Body of pancreas (tissue), 4 donors: ENCODE data around the gene ZNF786.

Experiments
- POLR2A ChIP-seq, 3 donors: fragments of 450-650 bp; IDR thresholded peaks; one replicate each; pipeline ENCODE4 v1.6.1; 2016; ENCODE audit warnings: antibody characterized with exemption in 3 of 3, mild to moderate bottlenecking in 2 of 3
- TF ChIP-seq, protein P1 (sequence below), 7 experiments: fragments of 450-650 bp in 4 of 7; fragments of 200-600 bp in 3 of 7; sonication (generic) in 3 of 7; IDR thresholded peaks; one replicate each; pipeline ENCODE4 v1.5.1; 2016 to 2019; ENCODE audit warnings: antibody characterized with exemption in 7 of 7

DNA sequence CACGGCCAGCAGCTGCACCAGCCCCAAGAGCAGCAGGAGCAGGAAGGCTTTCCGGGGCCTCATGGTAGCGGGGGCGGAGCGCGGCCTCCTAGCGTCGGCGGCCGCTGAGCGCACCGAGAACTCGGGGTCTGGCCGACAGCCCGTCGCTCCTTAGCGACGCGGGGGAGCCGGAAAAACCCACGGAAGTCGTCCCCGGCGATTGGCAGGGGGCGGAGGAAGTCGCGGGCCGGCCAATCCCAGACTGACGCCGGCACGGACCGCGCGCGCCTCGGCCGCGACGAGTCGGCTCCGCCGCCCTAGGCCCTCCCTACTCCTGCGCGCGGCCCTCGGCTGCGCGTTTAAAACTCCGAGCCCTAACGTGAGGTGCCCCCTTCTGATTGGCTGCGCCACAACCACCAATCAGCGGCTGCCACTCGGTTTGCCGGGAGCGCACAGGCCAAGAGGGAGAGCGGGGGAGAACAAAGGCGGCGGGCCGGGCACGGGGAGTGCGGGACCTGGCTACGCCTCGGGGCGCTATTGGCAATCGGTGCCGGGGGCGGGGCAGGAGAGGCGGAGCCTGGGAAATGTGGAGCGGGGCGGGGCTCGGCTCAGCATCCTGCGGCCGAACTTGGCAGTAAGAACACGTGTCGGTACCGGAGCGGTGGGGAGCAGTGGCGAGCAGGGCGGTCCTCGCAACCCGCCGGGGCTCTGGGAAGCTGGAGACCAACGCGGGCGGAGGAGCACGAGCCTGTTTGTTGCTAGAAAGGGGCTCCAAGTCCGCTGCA lies 62.0 kb downstream of the ZNF786 start, which contains the start of gene PDIA4:
- TF ChIP-seq POLR2A (IDR thresholded peaks at IDR 0.05) = peak; percentile 91 to 92 (median 92)
- TF ChIP-seq, protein P1, sequence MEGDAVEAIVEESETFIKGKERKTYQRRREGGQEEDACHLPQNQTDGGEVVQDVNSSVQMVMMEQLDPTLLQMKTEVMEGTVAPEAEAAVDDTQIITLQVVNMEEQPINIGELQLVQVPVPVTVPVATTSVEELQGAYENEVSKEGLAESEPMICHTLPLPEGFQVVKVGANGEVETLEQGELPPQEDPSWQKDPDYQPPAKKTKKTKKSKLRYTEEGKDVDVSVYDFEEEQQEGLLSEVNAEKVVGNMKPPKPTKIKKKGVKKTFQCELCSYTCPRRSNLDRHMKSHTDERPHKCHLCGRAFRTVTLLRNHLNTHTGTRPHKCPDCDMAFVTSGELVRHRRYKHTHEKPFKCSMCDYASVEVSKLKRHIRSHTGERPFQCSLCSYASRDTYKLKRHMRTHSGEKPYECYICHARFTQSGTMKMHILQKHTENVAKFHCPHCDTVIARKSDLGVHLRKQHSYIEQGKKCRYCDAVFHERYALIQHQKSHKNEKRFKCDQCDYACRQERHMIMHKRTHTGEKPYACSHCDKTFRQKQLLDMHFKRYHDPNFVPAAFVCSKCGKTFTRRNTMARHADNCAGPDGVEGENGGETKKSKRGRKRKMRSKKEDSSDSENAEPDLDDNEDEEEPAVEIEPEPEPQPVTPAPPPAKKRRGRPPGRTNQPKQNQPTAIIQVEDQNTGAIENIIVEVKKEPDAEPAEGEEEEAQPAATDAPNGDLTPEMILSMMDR (IDR thresholded peaks at IDR 0.05) = peak in 5 of 7 experiments; percentile 12 to 49 (median 43)
